GM20431 (cell line): Measurements from ENCODE around the gene CD1B.
"Not testable (repeated sequence)": the region's sequence is repeated elsewhere in the genome, so short reads cannot be mapped to it uniquely, and the experiment has no call there.

ENCODE experiments used
- in situ Hi-C: fragments of 300-500 bp; cut with MseI, MboI; formaldehyde crosslinking; loops from one replicate; pipeline ENCODE4 v1.15.0; 2020; ENCODE audit warnings: low sequenced_read_pairs; ENCODE audit not compliant: unreplicated experiment

The CD1B gene

GRCh38 chr1:158330391-158331105 lies 783 bp downstream of the CD1B start:
- in situ Hi-C loops = loop anchor here (25.0 kb wide), 1 partner anchor 118 kb away; no protein-coding TSS in a partner anchor

GRCh38 chr1:158329733-158330132 lies 1.6 kb downstream of the CD1B start:
- in situ Hi-C loops = loop anchor here (25.0 kb wide), 1 partner anchor 117 kb away; no protein-coding TSS in a partner anchor

- in situ Hi-C loops = loop anchor here (25.0 kb wide), 1 partner anchor 117 kb away; no protein-coding TSS in a partner anchor
Observed at GRCh38 chr1:158329300-158329699, 2.0 kb downstream of the CD1B start.

- in situ Hi-C loops = loop anchor here (25.0 kb wide), 1 partner anchor 116 kb away; no protein-coding TSS in a partner anchor
Observed at GRCh38 chr1:158328426-158328825, 2.9 kb downstream of the CD1B start.

GRCh38 chr1:158327481-158327880 lies 3.9 kb downstream of the CD1B start:
- in situ Hi-C loops = loop anchor here (25.0 kb wide), 1 partner anchor 115 kb away; no protein-coding TSS in a partner anchor

GRCh38 chr1:158324395-158324794 lies 6.9 kb downstream of the CD1B start:
- in situ Hi-C loops = no loop called here

- in situ Hi-C loops = no loop called here
Observed at GRCh38 chr1:158323866-158324265, 7.5 kb downstream of the CD1B start.

GRCh38 chr1:158311066-158311465 lies 20.3 kb downstream of the CD1B start:
- in situ Hi-C loops = no loop called here

- in situ Hi-C loops = no loop called here
Observed at GRCh38 chr1:158310623-158311022, 20.7 kb downstream of the CD1B start.

- in situ Hi-C loops = no loop called here
Observed at GRCh38 chr1:158295791-158296190, 35.5 kb downstream of the CD1B start.

- in situ Hi-C loops = no loop called here
Observed at GRCh38 chr1:158290321-158290844, 40.9 kb downstream of the CD1B start.

GRCh38 chr1:158289811-158290210 lies 41.5 kb downstream of the CD1B start, which contains the start of gene CD1C:
Gene CD1C (plus strand): TSS chr1:158289923. CDS start chr1:158290065, 142 bp downstream.
- in situ Hi-C loops = no loop called here

GRCh38 chr1:158286941-158287346 lies 44.4 kb downstream of the CD1B start:
- in situ Hi-C loops = no loop called here

- in situ Hi-C loops = no loop called here
Observed at GRCh38 chr1:158286487-158286886, 44.8 kb downstream of the CD1B start.

GRCh38 chr1:158285756-158286241 lies 45.5 kb downstream of the CD1B start:
- in situ Hi-C loops = no loop called here

- in situ Hi-C loops = no loop called here
Observed at GRCh38 chr1:158283965-158284364, 47.4 kb downstream of the CD1B start.

GRCh38 chr1:158282421-158282820 lies 48.9 kb downstream of the CD1B start:
- in situ Hi-C loops = not testable (repeated sequence)
